PC-3 (cell line): ENCODE data around the gene LTC4S. TPM values are rescaled to one million over a fixed set of nuclear protein-coding genes. Genes with fewer than 3 reads are reported as not detected.

Experiments
- ATAC-seq: fragments of 200-7000 bp; cut with Tn5 transposase; 2 replicates; pipeline ENCODE4 v1.9.1; 2020; ENCODE audit warnings: mild to moderate bottlenecking, moderate library complexity
- BruUV-seq: library from RNA; stranded (reverse); fragments of 400-500 nt; replicated peaks from 2 replicates; lab custom pipeline; 2021; lab: Mats Ljungman, UMichigan
- CTCF ChIA-PET: fragments of 300-600 bp; sonication (Branson Sonifier 250); formaldehyde crosslinking; loops from one replicate; lab custom pipeline; 2022; ENCODE audit warnings: antibody characterized with exemption; lab: Charles Lee
- POLR2A ChIA-PET: fragments of 300-600 bp; sonication (Branson Sonifier 250); formaldehyde crosslinking; loops from one replicate; lab custom pipeline; 2022; ENCODE audit warnings: antibody characterized with exemption; ENCODE audit not compliant: unreplicated experiment; lab: Charles Lee
- DNase-seq: peaks from one replicate; pipeline ENCODE4 v3.0.0-alpha.2; 2015
- H2AFZ ChIP-seq: fragments of 300-600 bp; sonication (generic); 2 replicates; pipeline ENCODE4 v1.6.0; 2016; ENCODE audit warnings: antibody characterized with exemption, low read length
- H3F3A ChIP-seq: fragments of 300-600 bp; sonication (generic); one replicate; pipeline ENCODE4 v1.6.0; 2017; ENCODE audit warnings: antibody characterized with exemption, low read length, control low read depth, mild to moderate bottlenecking; ENCODE audit not compliant: unreplicated experiment
- H3K27ac ChIP-seq: fragments of 300-600 bp; sonication (generic); 2 replicates; pipeline ENCODE4 v1.5.1; 2016; ENCODE audit warnings: mild to moderate bottlenecking, low read length
- H3K27me3 ChIP-seq: fragments of 300-600 bp; sonication (generic); 2 replicates; pipeline ENCODE4 v1.6.1; 2016; ENCODE audit warnings: low read length, mixed read lengths
- H3K36me3 ChIP-seq: fragments of 300-600 bp; sonication (generic); 2 replicates; pipeline ENCODE4 v1.6.1; 2016; ENCODE audit warnings: low read depth, mixed run types, low read length, mixed read lengths
- H3K4me1 ChIP-seq: fragments of 300-600 bp; sonication (generic); 2 replicates; pipeline ENCODE4 v1.5.1; 2016; ENCODE audit warnings: low read length; ENCODE audit not compliant: insufficient read depth
- H3K4me2 ChIP-seq: fragments of 300-600 bp; sonication (generic); 2 replicates; pipeline ENCODE4 v1.6.0; 2016; ENCODE audit warnings: low read length
- H3K4me3 ChIP-seq: fragments of 300-600 bp; sonication (generic); 2 replicates; pipeline ENCODE4 v1.5.1; 2016; ENCODE audit warnings: mild to moderate bottlenecking, low read length, mixed read lengths
- H3K79me2 ChIP-seq: fragments of 300-600 bp; sonication (generic); 2 replicates; pipeline ENCODE4 v1.6.1; 2017; ENCODE audit warnings: low read length, mixed read lengths
- H3K9ac ChIP-seq: fragments of 300-600 bp; sonication (generic); 2 replicates; pipeline ENCODE4 v1.6.0; 2016; ENCODE audit warnings: mild to moderate bottlenecking, low read length
- H3K9me2 ChIP-seq: fragments of 300-600 bp; sonication (generic); replicated peaks from 2 replicates; pipeline ENCODE4 v1.6.1; 2016; ENCODE audit warnings: mixed run types, low read length, mixed read lengths
- H3K9me3 ChIP-seq: fragments of 300-600 bp; sonication (generic); 2 replicates; pipeline ENCODE4 v1.6.1; 2016; ENCODE audit warnings: low read length, mixed read lengths
- H4K20me1 ChIP-seq: fragments of 300-600 bp; sonication (generic); 2 replicates; pipeline ENCODE4 v1.6.1; 2016; ENCODE audit warnings: low read length, mixed read lengths
- CTCF ChIP-seq: fragments of 300-600 bp; sonication (generic); conservative IDR thresholded peaks from 2 replicates; pipeline ENCODE4 v1.5.1; 2017; ENCODE audit warnings: antibody characterized with exemption, low read depth, mild to moderate bottlenecking, low read length
- EZH2 ChIP-seq: fragments of 300-600 bp; sonication (generic); IDR thresholded peaks from one replicate; pipeline ENCODE4 v1.6.1; 2017; ENCODE audit warnings: antibody characterized with exemption, mild to moderate bottlenecking, low read length; ENCODE audit not compliant: unreplicated experiment
- EZH2phosphoT487 ChIP-seq: fragments of 300-600 bp; sonication (generic); IDR thresholded peaks from 2 replicates; pipeline ENCODE4 v1.6.1; 2018; ENCODE audit warnings: mild to moderate bottlenecking, antibody characterized with exemption, low read length, borderline replicate concordance
- intact Hi-C: fragments of 100-400 bp; cut with micrococcal nuclease; formaldehyde crosslinking; loops from 2 replicates; pipeline ENCODE4 v1.9.0; 2023
- total RNA-seq: library from RNA; depleted of rRNA; stranded (reverse); fragments of >200 nt; gene quantifications from 2 replicates; pipeline ENCODE4 v1.2.3, GENCODE V29; 2014

The LTC4S gene
- total RNA-seq, 1 experiment from 2014 or later = 1.5 TPM

- H3K4me3 ChIP-seq = peak within 1 kb of the TSS; percentile 93
- H3K9ac ChIP-seq = peak within 1 kb of the TSS; percentile 94
- DNase-seq = peak; percentile 75
- H4K20me1 ChIP-seq = peaks cover 48% of the 10 kb centered on the region
- no peaks in the 10 kb centered on the region for H3K27me3 ChIP-seq
- H3K9me2 ChIP-seq = no peaks in the 10 kb centered on the region
- ChIA-PET CTCF (no interaction called here), POLR2A (interaction anchor here (0.6 to 0.9 kb wide), 2 partner anchors 9 to 88 kb away, joined by 3 to 5 read pairs; no protein-coding TSS in a partner anchor)
- BruUV-seq = no TSS peak
- TF ChIP-seq CTCF = no peak
- no peak for TF ChIP-seq EZH2
- no peak for TF ChIP-seq EZH2phosphoT487
- no peaks in the 10 kb centered on the region for H3K9me3 ChIP-seq
- H3K4me2 ChIP-seq = peak within 1 kb of the TSS; percentile 89
- H3F3A ChIP-seq = no peaks in the 10 kb centered on the region
- H3K4me1 ChIP-seq = peaks cover 41% of the 10 kb centered on the region
- H2AFZ ChIP-seq = peak within 1 kb of the TSS; percentile 55; the same call in 1 of the 2 replicates
- H3K36me3 ChIP-seq = peaks cover 23% of the 10 kb centered on the region
- peak; percentile 29 for ATAC-seq
- peaks cover 55% of the 10 kb centered on the region for H3K79me2 ChIP-seq
- H3K27ac ChIP-seq = peak within 1 kb of the TSS; percentile 96
- intact Hi-C loops = loop anchor here (2.0 kb wide), 1 partner anchor 58 kb away; no protein-coding TSS in a partner anchor
Observed at GRCh38 chr5:179820483-179821297, 26.9 kb downstream of the LTC4S start, which contains the start of gene SQSTM1. Gene SQSTM1 (plus strand): TSS chr5:179820905. CDS start chr5:179820937, 32 bp downstream.

GRCh38 chr5:179821298-179822058, 27.7 kb downstream of the LTC4S start:
- Histone ChIP-seq H3K9me3 (no peaks in the 10 kb centered on the region), H3K27me3 (no peaks in the 10 kb centered on the region), H3K9me2 (no peaks in the 10 kb centered on the region), H3K79me2 (peaks cover 56% of the 10 kb centered on the region), H3K4me2 (peak overlapping the region; percentile 89), H3K4me1 (peaks cover 41% of the 10 kb centered on the region), H3K36me3 (peaks cover 23% of the 10 kb centered on the region), H3K27ac (peak overlapping the region; percentile 96), H3K9ac (peak overlapping the region; percentile 94), H4K20me1 (peaks cover 50% of the 10 kb centered on the region), H2AFZ (no peak overlapping the region), H3F3A (no peaks in the 10 kb centered on the region), H3K4me3 (peak overlapping the region; percentile 93)
- DNase-seq (peak; percentile 80), ATAC-seq (peak; percentile 50)
- no peak for TF ChIP-seq CTCF
- no peak for TF ChIP-seq EZH2phosphoT487
- no peak for TF ChIP-seq EZH2
- CTCF ChIA-PET = no interaction called here
- POLR2A ChIA-PET = interaction anchor here (0.9 kb wide), 1 partner anchor 10 kb away, joined by 5 read pairs; no protein-coding TSS in a partner anchor
- no TSS peak for BruUV-seq
- intact Hi-C loops = loop anchor here (2.0 kb wide), 1 partner anchor 59 kb away; no protein-coding TSS in a partner anchor
